PFSK-1 (cell line): ENCODE results near the gene TLCD3B.

Experiments
- FOXP2 ChIP-seq: optimal IDR thresholded peaks from 2 replicates; pipeline ENCODE3; 2011; ENCODE audit warnings: borderline replicate concordance, control low read depth, inconsistent platforms; ENCODE audit not compliant: insufficient read depth; ENCODE audit errors: extremely low read length, extremely low read depth
- POLR2AphosphoS5 ChIP-seq: IDR thresholded peaks from 2 replicates; pipeline ENCODE4 v1.6.1; 2012; ENCODE audit warnings: low read depth, mild to moderate bottlenecking, control low read depth, low read length, moderate library complexity
- SIN3A ChIP-seq: IDR thresholded peaks from 2 replicates; pipeline ENCODE4 v1.6.1; 2012; ENCODE audit warnings: mild to moderate bottlenecking, low read length, moderate library complexity, borderline replicate concordance; ENCODE audit not compliant: insufficient read depth
- TAF1 ChIP-seq: IDR thresholded peaks from 2 replicates; pipeline ENCODE4 v1.6.1; 2012; ENCODE audit warnings: low read length, control low read depth, borderline replicate concordance; ENCODE audit not compliant: insufficient read depth
- TF ChIP-seq, protein P1 (sequence below), 2 experiments: IDR thresholded peaks; 2 replicates each; pipeline versions ENCODE4 v1.6.1 to v1.8.0; 2011 to 2012; ENCODE audit warnings: low read depth in 2 of 2, low read length in 2 of 2, control low read depth in 1 of 2, inconsistent platforms in 1 of 2, mild to moderate bottlenecking in 1 of 2, moderate library complexity in 1 of 2; ENCODE audit not compliant: insufficient read depth in 1 of 2

The TLCD3B gene

DNA sequence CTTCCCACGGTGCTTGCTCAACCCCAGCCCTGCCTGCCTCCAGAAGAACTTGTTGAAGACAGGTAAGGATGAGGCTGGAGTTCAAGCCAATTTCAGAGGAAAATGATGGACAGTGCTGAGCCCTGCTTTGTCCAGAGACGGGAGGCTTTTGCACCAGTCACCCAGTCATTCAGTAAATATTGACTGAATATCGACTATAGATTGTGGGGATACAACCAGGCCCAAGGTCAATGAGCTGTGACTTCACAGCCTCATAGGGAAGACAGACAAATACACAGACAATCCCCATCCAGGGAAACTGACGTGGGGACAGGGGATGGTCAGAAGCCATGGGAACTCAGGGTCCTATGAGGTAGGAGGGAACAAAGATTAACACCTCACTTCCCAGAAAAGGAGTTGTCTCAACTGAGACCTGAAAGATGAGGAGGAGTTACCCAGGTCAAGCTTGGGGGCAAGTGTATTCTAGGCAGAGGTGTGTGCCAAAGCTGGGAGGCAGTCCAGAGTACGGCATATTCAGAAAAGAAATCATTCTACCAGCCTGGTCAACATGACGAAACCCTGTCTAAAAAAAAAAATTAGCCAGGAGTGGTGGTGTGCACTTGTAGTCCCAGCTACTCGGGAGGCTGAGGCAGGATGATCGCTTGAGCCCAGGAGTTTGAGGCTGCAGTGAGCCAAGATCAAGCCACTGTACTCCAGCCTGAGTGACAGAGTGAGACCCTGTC, 14.4 kb downstream of the TLCD3B start:
- TF ChIP-seq TAF1 (no peak), FOXP2 (no peak), POLR2AphosphoS5 (no peak), SIN3A (no peak)
- TF ChIP-seq, protein P1, sequence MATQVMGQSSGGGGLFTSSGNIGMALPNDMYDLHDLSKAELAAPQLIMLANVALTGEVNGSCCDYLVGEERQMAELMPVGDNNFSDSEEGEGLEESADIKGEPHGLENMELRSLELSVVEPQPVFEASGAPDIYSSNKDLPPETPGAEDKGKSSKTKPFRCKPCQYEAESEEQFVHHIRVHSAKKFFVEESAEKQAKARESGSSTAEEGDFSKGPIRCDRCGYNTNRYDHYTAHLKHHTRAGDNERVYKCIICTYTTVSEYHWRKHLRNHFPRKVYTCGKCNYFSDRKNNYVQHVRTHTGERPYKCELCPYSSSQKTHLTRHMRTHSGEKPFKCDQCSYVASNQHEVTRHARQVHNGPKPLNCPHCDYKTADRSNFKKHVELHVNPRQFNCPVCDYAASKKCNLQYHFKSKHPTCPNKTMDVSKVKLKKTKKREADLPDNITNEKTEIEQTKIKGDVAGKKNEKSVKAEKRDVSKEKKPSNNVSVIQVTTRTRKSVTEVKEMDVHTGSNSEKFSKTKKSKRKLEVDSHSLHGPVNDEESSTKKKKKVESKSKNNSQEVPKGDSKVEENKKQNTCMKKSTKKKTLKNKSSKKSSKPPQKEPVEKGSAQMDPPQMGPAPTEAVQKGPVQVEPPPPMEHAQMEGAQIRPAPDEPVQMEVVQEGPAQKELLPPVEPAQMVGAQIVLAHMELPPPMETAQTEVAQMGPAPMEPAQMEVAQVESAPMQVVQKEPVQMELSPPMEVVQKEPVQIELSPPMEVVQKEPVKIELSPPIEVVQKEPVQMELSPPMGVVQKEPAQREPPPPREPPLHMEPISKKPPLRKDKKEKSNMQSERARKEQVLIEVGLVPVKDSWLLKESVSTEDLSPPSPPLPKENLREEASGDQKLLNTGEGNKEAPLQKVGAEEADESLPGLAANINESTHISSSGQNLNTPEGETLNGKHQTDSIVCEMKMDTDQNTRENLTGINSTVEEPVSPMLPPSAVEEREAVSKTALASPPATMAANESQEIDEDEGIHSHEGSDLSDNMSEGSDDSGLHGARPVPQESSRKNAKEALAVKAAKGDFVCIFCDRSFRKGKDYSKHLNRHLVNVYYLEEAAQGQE (IDR thresholded peaks at IDR 0.05; ENCODE audit: insufficient read depth in 1 of 2, low read depth in 2 of 2, low read length in 2 of 2), result no peak

DNA sequence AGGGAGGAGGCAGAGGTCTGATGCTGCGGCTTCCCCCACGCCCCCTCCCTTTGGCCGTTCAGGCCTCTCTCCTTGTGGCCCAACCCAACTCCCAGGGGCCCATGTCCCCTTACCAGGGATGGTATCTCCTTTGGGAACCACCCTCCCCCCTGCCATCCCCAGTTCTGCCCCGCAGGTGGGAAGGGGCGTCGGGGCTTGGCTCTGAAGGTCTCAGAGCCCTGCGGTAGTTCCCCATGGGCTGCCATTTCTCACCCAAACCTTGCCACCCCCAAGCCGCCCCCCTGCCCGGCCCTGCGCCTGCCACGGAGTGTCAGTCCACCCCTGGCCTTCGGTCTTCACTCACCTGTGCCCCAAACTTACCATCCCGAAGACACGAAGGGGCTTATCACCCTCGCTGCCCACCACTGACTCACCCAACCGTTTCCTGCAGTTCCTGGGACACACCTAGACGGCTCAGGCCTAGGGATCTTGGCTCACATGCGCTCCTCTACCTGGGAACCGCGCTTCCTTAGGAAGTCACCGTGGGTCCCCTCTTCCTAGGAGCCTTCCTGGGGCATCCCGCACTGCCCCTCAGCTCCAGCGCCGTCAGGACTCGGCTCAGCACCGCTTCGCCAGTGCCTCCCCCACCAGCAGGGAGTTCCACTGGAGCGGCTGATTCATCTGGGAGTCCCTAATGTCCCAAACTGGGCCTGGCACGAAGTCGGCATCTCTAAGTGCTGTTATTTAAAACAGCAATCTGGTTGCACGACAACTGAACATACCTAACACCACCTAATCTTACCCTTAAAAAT, 19.2 kb downstream of the TLCD3B start:
- no peak for TF ChIP-seq POLR2AphosphoS5
- no peak for TF ChIP-seq FOXP2
- no peak for TF ChIP-seq TAF1
- no peak for TF ChIP-seq SIN3A
- TF ChIP-seq, protein P1 (IDR thresholded peaks at IDR 0.05; ENCODE audit: insufficient read depth in 1 of 2, low read depth in 2 of 2, low read length in 2 of 2), result no peak

DNA sequence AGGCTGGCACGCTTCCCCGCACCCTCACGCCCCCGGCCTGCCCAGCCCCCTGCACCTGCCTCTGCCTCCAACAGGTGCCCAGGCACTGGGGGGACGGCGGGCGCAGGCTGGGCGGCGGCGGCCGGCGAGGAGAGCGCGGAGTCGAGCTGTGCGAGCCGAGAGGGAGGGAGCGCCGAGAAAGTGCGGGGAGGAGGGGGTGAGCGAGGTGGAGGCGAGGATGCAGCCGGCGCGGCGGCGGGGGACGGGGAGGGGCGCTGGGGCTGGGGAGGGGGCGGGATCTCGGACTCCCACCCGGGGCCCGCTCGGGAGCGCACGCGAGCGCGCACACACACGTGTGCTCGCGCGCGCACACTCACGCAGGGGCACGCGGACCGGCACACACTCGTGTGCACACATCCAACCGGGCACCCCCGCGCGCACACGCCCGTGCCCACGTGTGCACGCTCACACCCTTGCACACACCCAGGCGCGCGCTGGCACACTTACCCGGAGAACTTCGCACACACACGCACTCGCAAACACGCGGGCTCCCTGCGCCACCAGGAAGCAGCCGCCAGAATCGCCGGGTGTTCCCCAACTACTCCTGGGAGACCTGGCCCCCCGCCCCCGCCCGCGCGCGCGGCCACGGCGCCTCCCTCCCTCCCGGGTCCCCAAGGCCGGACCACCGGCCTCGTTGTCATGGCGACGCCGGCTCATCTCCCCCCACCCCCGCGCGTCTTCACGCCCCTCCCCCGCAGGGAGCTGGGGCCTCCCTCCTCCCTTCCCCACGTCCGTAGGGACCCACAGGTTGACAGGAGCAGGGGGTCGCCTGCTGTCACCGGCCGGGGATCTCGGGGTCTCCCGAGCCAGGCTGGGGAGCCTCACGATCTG, 20.0 kb downstream of the TLCD3B start, which contains the start of gene DOC2A:
DOC2A (minus strand) TSS at position 184 of the 870 bp plus-strand sequence. CDS start 805 bp downstream, outside the sequence.
- no peak for TF ChIP-seq TAF1
- TF ChIP-seq SIN3A, result no peak
- TF ChIP-seq POLR2AphosphoS5, result no peak
- TF ChIP-seq, protein P1 (IDR thresholded peaks at IDR 0.05; ENCODE audit: insufficient read depth in 1 of 2, low read depth in 2 of 2, low read length in 2 of 2), result no peak
- TF ChIP-seq FOXP2, result no peak

DNA sequence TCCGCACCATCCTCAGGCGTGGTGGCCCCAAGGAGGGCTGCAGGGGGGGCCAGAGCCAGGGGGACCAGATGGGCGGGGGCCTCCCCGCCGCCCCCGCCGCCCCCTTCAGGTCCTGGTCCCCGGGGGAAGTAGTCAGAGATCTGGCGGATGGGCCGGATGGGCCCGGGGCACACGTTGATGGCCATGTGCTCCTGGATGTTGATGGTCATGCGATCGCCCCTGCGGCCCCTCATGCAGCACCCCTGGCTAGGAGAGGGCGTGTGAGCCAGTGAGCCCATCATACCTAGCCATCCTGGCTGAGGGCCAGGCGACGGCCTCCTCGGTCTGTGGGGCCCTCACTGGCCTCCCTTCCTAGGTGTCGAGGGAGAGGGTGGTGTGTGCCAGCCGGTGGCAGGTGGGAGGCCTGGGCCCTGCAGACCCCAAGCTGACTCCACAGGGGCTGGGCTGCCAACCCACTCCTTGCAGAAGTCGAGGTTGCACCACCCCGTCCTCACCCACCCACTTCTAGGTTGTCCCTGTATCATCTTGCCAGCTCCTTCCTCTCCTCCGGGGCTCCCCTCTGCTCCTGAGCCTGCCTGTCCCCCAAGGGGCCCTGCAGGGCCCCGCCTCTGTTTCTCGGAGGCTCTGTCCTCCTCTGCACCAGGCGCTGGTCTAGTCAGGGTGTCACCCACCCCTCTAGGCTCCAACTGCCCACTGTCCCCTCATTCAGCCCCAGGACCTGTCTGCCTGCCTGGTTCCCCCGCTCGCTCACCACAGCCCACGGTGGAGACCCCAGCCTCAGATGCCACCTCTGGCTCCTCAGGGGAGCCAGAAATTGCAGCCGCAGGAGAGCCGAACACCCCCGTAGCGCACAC, 20.9 kb downstream of the TLCD3B start:
- TF ChIP-seq, protein P1 (IDR thresholded peaks at IDR 0.05; ENCODE audit: insufficient read depth in 1 of 2, low read depth in 2 of 2, low read length in 2 of 2), result no peak
- no peak for TF ChIP-seq POLR2AphosphoS5
- TF ChIP-seq TAF1, result no peak
- TF ChIP-seq FOXP2, result no peak
- no peak for TF ChIP-seq SIN3A
